ENCODE data around the gene LRWD1.
A peak's percentile ranks its signal among the peaks of the same experiment; 100 is the strongest.
"Not testable (repeated sequence)": the region's sequence is repeated elsewhere in the genome, so short reads cannot be mapped to it uniquely, and the experiment has no call there.

LRWD1 gene

DNA sequence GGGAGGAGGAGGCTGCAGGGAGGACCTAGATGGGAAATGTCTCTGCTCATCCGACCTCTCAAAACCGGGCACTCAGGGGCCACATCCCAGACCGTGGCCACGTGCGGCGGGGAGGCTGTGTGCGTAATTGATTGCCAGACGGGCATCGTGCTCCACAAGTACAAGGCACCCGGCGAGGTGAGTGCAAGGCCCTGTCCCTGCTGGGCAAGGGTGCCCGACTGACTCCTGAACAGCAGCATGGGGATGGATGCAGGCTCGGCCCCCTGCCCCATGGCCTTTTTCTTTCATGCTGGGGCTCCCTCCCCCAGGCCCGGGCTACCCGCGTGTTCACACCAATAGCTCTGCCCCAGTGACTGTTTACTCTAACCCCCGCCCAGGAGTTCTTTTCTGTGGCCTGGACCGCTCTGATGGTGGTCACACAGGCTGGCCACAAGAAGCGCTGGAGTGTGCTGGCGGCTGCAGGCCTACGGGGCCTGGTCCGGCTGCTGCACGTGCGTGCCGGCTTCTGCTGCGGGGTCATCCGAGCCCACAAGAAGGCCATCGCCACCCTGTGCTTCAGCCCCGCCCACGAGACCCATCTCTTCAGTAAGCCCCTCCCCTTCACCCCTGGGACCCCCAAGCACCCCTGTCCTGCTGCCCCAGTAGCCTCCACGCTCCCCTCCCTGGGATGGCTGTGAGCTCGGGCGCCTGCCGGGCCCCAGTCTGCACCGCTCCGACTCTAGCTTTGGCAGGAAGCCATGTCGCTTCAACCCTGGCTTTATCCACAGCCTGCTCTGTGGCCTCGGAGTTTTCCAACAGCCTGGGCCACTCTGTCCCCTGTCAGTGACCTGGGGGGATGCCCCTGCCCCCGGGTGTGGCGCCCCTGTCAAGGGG lies 3.9 kb downstream of the LRWD1 start:
- no peak for DNase-seq (ENCODE audit: low read depth in 3 of 3)

DNA sequence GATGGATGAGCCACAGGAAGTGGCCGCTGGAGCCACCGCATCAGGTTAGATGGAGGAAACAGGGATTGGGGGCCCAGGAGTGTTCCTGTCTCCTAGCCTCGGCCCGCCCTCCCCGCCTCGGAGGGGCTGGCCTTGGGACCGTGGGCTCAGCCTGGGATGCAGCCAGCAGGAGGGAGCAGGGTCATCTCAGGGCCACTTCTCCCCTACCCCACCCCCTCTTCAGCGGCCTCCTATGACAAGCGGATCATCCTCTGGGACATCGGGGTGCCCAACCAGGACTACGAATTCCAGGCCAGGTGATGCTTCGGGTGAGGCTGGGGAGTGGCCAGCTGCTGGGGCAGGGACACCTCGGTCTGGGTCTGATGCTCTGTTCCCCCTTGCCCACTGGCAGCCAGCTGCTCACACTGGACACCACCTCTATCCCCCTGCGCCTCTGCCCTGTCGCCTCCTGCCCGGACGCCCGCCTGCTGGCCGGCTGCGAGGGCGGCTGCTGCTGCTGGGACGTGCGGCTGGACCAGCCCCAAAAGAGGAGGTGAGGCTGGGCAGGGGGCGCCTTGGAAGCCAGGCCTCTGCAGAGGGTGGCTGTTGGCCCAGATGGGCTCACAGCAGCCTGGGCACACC lies 4.7 kb downstream of the LRWD1 start:
- no peak for DNase-seq (ENCODE audit: low read depth in 3 of 3)

DNA sequence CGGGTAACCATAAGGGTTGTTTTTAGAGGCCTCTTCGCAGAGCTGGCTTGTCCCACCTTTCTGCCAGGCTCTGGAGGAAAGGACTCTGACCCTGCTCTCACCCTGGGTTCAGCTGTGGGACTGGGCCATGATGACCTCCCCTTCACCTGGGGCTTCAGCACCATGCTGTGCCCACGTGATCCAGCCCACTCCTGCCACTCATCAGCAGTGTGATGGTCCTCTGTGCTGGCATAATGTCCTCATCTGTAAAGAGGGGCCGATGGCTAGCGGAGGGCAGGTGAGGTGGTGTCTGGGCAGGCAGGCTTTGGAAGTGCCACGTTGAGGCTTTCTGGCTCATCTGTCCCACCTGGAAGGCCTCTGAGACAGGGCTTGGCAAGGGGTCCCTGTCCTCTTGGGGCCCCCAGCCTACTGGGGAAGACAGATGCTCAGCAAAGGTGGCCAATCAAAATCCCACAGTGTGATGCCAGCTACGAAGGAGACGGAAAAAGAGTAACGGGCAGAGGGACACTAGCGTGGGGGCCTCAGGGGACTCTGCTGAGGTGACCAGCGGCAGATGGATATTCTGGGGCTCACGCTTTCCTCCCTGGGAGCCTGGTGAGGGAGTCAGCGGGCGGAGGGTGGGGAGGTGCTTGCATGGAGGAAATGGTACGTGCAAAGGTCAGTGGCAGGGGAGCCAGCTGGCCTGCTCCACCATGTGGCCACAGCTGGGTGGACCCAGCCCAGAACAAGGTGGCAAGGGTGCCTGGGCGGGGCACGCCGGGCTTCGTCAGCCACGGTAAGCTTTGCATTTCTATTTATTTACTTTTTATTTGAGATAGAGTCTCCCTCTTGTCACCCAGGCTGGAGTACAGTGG lies 5.4 kb downstream of the LRWD1 start:
- DNase-seq (ENCODE audit: low read depth in 3 of 3), result no peak

DNA sequence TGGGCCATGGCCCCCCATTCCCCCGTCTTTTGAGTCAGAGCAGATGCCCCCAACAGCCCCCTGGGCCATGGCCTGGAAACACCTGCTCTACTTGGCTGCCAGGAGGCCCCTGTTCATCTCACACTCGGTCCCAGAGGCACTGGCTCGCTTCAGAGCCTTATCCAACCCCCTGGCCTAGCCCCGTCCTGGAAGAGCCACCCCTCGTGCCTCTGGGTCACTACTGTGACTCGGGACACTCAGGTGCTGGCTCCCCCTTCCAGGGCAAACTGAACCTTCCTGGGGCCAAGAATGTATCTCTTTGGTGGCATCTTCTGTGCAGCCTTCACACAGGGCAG lies 7.0 kb downstream of the LRWD1 start:
- DNase-seq (ENCODE audit: low read depth in 3 of 3), result no peak

DNA sequence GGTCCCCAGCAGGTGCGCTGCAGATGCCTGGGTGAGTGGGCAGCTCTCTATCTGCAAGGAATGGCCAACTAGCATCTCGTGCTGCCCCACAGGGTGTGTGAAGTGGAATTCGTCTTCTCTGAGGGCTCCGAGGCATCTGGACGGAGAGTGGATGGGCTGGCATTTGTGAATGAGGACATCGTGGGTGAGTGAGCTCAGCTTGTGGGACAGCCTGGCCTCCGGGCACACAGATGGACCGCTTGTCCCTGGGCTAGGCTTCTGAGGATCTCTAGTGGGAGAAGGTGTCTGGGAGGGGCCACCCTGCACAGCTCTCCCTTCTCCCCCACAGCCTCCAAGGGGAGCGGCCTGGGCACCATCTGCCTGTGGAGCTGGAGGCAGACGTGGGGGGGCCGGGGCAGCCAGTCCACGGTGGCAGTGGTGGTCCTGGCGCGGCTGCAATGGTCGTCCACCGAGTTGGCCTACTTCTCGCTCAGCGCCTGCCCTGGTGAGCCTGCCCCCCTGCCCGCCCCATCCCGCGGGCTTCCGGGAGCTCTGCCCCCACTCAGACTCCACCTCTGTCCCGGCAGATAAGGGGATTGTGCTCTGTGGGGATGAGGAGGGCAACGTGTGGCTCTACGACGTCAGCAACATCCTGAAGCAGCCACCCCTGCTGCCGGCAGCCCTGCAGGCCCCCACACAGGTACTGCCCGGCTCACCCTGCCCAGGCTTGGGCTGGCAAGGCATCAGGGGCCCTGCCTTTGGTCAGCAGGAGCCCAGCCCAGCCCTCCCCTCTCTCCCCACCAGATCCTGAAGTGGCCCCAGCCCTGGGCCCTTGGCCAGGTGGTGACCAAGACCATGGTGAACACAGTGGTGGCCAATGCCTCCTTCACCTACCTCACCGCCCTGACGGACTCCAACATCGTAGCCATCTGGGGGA lies 7.6 kb downstream of the LRWD1 start:
- DNase-seq (ENCODE audit: low read depth in 3 of 3), result no peak

DNA sequence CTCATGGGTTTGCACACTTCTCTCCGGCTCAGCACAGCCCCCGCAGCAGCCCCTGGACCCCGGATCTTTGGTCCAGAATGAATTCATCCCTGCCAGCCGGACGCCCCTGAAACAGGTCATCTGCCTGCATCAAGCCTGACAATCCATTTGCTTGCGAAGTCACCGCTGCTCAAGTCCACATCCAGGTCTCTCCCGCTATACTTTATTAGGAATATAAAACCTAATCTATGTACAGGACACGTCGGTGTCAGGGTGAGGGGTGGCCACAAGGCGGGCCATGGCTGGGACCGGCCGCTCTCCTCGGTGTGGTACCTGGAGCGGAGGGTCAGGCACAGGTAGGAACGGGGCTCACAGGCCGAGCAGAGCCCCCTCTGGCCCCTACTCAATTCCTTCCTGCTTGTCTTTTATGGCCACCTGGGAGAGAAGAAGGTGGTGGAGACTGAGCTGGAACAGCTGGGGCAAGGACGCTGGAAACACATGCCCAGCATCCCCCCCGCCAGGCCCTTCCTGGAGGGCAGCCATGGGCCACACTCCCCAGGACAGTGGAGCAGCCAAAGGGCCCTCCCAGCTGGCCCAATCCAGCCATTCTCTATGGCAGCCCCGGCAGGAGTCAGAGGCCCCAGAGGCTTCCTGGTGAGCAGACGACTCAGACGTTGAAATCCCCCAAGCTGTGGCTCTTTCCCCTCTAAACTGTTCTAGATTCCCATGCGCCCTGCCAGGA lies 8.6 kb downstream of the LRWD1 start:
- DNase-seq (ENCODE audit: low read depth in 3 of 3), result no peak

DNA sequence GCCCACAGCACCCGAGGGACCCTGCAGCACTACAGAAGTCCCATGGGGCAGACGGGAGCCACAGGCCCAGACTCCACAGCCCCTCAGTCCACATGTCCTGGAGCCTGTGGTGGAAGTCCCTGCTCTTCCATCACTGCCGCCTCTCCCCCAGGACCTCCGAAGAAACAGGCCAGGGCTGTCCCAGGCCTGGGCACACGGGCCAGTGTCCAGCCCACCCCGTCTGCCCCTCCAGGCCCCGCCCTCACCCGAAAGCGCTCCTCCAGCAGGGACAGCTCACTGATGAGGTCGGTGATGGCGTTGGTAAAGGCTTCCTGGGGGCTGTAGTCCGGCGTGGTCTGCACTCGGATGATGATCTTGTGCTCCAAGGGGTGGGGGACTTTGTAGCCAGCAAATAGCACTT lies 9.3 kb downstream of the LRWD1 start:
- DNase-seq (ENCODE audit: low read depth in 3 of 3), result not testable (repeated sequence)

DNA sequence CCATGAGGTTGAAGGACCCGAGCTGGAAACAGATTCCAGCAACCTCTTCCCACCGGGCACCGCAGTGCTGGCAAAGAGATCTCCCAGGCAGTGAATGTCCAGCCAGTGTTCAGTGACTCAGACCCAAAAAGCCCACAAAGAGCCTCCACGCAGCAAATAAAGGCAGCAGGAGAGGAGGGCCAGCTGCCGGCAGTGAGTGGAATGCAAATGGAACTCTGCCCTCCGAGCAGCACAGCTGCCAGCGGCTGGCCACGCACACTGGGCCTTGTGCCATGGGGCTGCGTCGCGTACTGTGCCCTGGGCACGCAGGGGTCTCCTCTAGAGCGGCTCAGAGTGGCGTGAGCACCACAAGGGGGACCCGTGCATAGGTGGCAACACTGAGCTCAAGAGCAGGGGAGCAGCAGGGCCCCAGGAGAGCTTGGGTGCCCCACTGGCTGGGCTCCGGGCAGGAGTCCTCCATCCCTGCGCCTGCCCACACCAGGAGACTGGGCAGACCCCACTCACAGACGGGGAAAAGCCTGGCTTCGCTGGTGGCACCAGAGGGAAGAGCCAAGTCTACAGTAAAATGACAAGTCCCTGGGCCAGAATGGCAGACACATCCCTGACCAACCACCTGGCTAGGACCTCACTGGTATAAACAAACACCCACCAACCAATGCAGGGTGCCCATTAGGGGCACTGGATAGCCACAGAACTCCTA lies 10.1 kb downstream of the LRWD1 start:
- DNase-seq (ENCODE audit: low read depth in 3 of 3), result not testable (repeated sequence)

DNA sequence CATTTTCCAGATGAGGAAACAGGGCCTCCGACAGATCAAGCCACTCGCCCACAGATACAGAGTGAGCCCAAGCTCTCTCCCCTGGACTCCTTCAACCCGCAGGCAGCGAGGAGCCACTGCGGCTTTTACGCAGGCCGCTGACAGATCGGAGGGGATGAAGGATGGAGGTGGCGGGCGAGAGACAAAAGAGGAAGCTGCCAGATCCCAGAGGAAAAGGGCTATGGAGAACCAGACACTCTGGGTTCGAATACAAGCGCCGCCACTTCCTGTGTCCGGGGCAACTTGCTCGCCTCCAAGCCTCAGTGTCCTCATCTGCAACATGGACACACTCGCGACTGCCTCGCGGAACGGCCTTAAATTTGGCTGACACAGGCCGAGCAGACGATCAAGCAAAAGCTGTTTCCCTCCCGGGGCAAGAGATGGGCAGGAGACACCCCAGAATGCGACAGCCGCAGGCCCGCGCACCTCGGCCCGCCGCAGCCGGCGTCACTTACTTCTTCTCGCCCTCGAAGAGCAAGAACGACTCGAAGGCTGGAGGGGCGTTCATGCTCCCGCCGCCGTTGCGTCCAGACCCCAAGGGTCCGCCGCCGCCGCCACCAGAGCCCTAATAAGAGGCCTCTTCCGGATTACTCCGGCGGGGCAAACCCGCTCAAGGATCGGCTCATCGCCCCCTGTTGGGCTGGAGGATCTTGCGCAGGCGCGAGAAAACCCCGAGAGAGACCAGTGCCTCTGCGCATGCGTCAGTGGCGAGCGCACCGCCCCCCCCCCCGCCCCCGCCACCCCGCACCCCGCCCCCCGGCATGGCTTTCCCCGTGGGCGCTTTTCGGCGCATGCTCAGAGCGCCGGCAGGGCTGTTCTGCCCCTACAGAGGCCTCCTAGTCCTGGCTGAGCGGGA lies 13.8 kb downstream of the LRWD1 start, which contains the start of gene POLR2J:
Gene POLR2J (minus strand): TSS at position 609 of the 895 bp plus-strand sequence. CDS start 62 bp downstream, at position 547.
- peak; percentile 78 to 93 (median 82) for DNase-seq (ENCODE audit: low read depth in 3 of 3)

DNA sequence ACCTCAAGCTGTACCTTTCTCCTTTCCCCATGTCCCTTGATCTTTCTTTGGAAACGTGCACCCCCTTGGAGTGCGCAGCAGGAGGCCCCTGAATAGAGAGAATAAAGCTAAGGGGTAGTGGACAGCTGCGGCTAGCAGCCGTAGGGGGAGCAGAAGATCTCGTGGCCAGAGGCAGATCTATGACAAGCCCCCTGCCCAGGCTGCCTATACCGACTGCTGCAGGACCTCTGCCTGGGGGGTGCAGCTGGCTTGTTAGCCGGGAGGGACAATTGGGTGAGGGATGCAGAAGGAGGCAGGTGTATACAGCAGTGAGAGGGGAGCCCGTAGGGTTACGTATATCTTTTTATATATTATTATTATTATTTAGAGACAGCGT lies 14.4 kb downstream of the LRWD1 start:
- DNase-seq (ENCODE audit: low read depth in 3 of 3), result not testable (repeated sequence)

DNA sequence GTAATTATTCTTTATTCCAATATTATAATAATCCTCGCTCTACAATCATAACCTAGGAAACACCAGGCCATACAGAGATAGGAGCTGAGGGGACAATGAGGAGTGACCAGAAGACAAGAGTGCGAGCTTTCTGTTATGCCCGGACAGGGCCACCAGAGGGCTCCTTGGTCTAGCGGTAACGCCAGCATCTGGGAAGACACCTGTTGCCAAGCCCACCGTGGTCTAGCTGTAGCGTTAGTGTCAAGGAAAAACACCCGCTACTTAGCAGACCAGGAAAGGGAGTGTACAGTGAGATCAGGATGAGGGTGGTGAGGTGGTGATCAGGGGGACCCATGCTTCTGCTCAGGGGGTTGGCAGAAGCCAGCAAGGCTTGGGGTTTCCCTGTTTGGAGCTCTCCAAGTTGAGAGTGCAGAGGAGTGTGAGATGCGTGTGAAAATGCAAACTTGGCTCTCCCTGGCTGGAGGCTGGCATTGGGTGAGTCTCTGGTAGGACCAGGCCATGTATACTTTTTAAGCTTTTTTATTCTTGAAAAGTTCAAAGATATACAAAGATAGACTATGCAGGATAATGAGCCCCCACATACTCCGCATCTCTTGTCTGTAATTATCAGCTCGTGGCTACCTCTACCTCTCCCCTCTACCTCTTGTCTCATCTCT lies 15.3 kb downstream of the LRWD1 start:
- not testable (repeated sequence) for DNase-seq (ENCODE audit: low read depth in 3 of 3)

DNA sequence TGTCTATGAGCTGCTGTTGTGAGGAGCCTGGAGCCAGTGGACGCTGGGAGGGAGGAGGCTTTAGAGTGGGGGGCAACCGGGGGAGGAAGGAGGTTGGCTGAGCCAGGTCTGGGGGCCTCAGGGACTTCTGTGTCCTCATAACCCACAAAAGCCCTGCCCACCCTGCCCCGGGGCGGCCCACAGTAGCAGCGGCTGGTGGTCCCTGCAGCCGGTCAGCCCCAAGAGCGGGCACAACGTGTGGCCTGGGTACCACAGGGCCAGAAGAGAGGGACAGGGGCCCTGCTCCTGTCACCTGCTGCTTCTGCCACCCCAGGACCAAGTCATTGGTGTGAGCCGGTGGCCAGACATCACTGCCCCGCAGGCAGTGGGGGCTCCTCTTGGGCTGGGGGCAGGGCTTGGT lies 17.2 kb downstream of the LRWD1 start:
- not testable (repeated sequence) for DNase-seq (ENCODE audit: low read depth in 3 of 3)

DNA sequence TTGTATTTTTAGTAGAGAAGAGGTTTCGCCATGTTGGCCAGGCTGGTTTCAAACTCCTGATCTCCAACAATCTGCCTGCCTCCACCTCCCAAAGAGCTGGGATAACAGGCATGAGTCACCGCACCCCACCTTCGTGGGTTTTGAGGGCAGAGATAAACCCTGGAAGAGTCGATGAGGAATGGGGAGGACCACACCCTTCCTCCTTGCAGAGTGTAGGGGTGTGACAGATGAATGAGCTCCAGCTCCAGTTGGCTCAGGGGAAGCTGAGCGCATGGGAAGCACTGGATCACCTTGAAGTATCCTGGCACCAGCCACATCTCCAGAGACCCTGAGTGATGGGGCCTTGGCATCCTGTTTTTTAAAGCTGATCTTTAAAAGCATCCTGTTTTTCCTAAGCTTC lies 19.5 kb downstream of the LRWD1 start:
- DNase-seq (ENCODE audit: low read depth in 3 of 3), result not testable (repeated sequence)

DNA sequence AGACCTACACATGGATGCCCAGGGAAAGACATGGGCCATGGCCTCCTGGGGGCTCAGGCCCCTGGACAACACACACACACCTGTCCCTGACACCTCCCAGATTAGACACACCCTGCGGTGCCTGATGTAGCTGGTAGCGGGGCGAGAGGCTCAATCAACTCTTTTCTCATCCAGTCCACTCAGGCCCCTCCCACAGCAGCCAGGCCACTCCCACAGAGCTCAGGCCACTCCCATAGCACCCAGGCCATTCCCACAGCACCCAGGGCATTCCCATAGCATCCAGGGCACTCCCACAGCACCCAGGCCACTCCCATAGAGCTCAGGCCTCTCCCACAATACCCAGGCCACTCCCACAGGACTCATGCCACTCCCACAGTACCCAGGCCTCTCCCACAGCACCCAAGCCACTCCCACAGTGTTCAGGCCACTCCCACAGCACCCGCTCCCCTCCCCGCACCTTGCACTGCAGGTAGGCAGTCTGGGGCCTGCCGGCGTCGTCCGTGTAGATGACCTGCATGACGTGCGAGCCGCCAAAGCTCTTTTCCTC lies 25.8 kb downstream of the LRWD1 start:
- peak in 2 of 3 donors; percentile 35 to 62 for DNase-seq (ENCODE audit: low read depth in 3 of 3)

DNA sequence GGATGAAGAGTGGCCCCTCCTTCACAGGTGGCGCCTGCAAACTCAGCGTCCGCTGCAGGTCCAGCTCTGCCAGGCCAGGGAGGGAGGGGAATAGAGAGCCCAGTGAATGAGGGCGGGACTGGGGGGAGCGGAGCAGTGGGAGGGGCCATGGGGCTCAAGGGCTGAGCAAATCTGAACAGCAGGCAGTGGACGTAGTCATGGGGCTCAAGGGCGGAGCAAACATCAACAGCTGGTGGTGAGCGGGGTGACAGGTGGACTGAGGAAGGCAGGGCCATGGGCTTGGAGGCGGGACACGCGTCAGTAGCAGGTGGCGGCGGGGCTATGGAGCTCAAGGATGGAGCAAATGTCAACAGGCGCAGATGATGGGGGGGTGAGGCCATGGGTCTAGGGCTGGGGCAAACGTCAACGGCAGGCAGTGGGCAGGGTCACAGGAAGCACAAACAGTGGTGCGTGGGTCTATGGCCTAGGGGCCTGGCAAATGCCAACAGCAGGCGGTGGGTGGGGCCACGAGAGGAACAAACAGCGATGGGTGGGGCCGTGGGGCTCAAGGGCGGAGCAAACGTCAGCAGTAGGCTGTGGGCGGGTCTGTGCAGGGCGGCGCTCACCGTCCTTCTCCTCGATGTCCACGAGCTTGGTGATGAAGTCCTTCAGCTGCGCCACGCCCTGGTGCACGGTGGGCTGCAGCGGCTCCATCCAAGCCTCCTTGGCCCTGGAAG lies 28.6 kb downstream of the LRWD1 start:
- DNase-seq (ENCODE audit: low read depth in 3 of 3), result not testable (repeated sequence)

DNA sequence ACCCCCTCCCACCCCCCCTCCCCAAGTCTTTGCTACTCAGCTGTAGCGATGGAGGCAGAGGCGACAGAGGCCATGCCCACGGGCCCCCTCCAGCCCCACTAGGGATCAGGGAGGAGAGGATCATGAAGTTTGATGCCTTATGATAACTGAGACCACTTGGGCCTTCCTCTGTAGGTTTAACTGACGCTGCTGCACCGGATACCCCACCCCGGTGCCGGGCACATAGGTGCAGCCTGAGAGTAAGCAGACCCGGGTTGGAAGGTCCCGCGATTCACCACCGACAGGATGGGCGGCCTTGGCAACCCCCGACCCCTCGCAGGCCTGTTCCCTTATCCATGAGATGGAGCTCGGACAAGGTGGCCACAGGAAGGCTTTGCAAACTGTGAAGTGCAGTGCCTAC lies 29.2 kb downstream of the LRWD1 start:
- not testable (repeated sequence) for DNase-seq (ENCODE audit: low read depth in 3 of 3)

DNA sequence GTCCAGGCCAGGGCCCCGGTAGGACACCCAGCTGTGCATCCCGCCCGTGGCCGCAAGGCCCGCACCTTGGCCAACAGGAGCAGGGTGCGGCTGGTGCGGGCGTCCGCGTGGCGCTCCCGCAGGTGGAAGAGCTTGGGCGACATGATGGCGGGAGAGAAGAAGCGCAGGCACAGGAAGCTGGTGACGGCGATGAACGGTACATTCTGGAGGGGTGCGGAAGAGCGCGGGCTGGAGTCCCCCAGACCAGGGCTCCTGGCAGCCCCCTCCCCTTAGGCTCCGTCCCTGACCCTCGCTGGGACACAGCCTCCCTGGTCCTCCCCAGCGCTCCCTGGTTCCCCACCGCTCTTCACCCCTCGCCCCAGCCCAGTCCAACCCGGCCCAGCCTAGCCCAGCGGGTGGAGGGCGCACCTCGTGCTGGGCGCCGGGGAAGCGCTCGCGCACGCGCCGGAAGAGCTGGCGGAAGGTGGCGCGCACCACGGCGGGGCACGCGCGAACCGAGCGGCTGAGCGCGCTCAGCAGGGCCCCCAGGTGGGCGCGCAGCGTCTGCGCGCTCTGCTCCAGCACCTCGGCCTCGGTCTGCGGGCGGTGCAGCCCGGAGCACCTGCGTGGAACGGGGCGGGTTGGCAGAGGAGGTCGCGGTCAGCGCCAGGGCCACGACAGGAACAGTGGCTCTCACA lies 29.8 kb downstream of the LRWD1 start:
- not testable (repeated sequence) for DNase-seq (ENCODE audit: low read depth in 3 of 3)
